Measurements from ENCODE around the gene CSE1L.
"Not testable (repeated sequence)": the region's sequence is repeated elsewhere in the genome, so short reads cannot be mapped to it uniquely, and the experiment has no call there.

Gene CSE1L

GRCh38 chr20:49034070-49034732 lies 11.9 kb upstream of the CSE1L start:
- FAIRE-seq (no peak), DNase-seq (ENCODE audit: insufficient read length, low spot score) (no peak)
- no peak for TF ChIP-seq POLR2A (IDR thresholded peaks at IDR 0.05; ENCODE audit: low read depth, low read length)

GRCh38 chr20:49037962-49038387 lies 8.1 kb upstream of the CSE1L start:
- TF ChIP-seq POLR2A (IDR thresholded peaks at IDR 0.05; ENCODE audit: low read depth, low read length): no peak
- FAIRE-seq (no peak), DNase-seq (ENCODE audit: insufficient read length, low spot score) (no peak)

- TF ChIP-seq POLR2A (IDR thresholded peaks at IDR 0.05; ENCODE audit: low read depth, low read length): no peak
Observed at GRCh38 chr20:49039854-49040253, 6.3 kb upstream of the CSE1L start.

DNA sequence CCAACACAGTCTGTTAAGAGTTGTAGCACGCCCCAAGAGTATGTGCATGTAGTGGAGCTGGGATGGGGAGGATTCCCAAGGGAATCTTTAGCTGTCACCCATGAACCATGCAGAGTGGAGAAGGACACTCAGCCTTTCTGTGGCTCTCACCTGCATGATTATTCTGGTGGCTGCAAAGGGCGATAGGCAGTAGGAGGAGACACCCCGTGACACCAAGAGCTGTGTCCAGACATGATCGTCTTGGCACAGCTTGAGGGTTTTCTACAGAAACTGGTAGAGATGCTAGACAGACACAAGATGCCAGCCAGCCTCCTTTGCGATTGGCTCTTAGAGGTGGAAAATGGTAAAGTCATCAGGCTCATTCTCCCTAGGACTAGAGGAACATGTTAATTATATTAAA lies 3.1 kb upstream of the CSE1L start:
- TF ChIP-seq POLR2A (IDR thresholded peaks at IDR 0.05; ENCODE audit: low read depth, low read length): no peak
- FAIRE-seq: no peak

More at GRCh38 chr20:49039854-49040253, 6.3 kb upstream of the CSE1L start:
- no peak for FAIRE-seq
- DNase-seq (ENCODE audit: insufficient read length, low spot score): no peak

GRCh38 chr20:49045440-49046086 lies 549 bp upstream of the CSE1L start:
- FAIRE-seq (no peak), DNase-seq (ENCODE audit: insufficient read length, low spot score) (no peak)

More for the DNA sequence above, 3.1 kb upstream of the CSE1L start:
- DNase-seq (ENCODE audit: insufficient read length, low spot score): no peak

DNA sequence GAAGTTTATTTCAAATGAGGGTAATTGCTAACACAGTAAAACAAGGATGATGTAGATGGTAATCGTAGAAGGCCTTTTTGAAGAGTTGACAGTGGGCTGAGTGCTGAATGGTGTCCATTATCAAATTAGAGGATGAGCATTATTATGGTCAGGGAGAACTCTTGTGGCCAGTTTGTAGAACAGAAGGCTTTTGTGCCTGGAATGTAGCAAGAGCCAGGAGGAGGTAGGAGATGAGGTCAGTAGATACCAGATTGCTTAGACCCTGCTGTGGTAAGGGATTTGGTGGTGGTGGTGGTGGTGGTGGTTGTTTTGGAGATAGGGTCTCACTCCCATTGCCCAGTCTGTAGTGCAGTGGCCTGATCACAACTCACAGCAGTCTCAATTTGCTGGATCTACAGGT lies 6.2 kb downstream of the CSE1L start:
- DNase-seq (ENCODE audit: insufficient read length, low spot score) (no peak), FAIRE-seq (no peak)

More at GRCh38 chr20:49045440-49046086, 549 bp upstream of the CSE1L start:
- TF ChIP-seq POLR2A (IDR thresholded peaks at IDR 0.05; ENCODE audit: low read depth, low read length): no peak

GRCh38 chr20:49054056-49054643 lies 8.0 kb downstream of the CSE1L start:
- FAIRE-seq (no peak), DNase-seq (ENCODE audit: insufficient read length, low spot score) (no peak)
- no peak for TF ChIP-seq POLR2A (IDR thresholded peaks at IDR 0.05; ENCODE audit: low read depth, low read length)

More for the DNA sequence above, 6.2 kb downstream of the CSE1L start:
- no peak for TF ChIP-seq POLR2A (IDR thresholded peaks at IDR 0.05; ENCODE audit: low read depth, low read length)

- no peak for TF ChIP-seq POLR2A (IDR thresholded peaks at IDR 0.05; ENCODE audit: low read depth, low read length)
- no peak for FAIRE-seq
- DNase-seq (ENCODE audit: insufficient read length, low spot score): no peak
Observed at GRCh38 chr20:49063279-49063678, 17.2 kb downstream of the CSE1L start.

- FAIRE-seq (no peak), DNase-seq (ENCODE audit: insufficient read length, low spot score) (no peak)
- TF ChIP-seq POLR2A (IDR thresholded peaks at IDR 0.05; ENCODE audit: low read depth, low read length): no peak
Observed at GRCh38 chr20:49074521-49074920, 28.4 kb downstream of the CSE1L start.

- DNase-seq (ENCODE audit: insufficient read length, low spot score): no peak
- FAIRE-seq: no peak
- TF ChIP-seq POLR2A (IDR thresholded peaks at IDR 0.05; ENCODE audit: low read depth, low read length): no peak
Observed at GRCh38 chr20:49078310-49078709, 32.2 kb downstream of the CSE1L start.

- FAIRE-seq; DNase-seq (ENCODE audit: insufficient read length, low spot score): not testable (repeated sequence)
Observed at GRCh38 chr20:49082295-49082694, 36.2 kb downstream of the CSE1L start.

- DNase-seq (ENCODE audit: insufficient read length, low spot score) (no peak), FAIRE-seq (no peak)
- no peak for TF ChIP-seq POLR2A (IDR thresholded peaks at IDR 0.05; ENCODE audit: low read depth, low read length)
Observed at GRCh38 chr20:49091104-49091503, 45.0 kb downstream of the CSE1L start.

DNA sequence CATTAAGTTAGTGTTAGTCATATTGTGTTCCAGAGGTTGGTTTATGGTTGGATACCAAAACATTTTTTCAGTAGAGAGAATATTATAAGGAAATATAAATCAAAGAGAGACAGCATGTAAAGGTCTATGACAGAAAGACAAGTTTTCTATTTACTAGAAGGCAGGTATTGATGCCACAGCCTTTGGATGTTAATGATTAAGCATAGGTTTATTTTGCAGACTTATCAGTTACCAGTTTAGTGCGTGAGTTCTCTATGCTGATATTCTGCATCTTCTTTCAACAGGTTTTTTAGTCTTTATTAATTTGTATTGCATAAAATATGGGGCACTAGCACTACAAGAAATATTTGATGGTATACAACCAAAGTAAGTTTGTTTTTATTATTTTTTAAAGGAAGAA lies 45.6 kb downstream of the CSE1L start:
- FAIRE-seq (no peak), DNase-seq (ENCODE audit: insufficient read length, low spot score) (no peak)
- no peak for TF ChIP-seq POLR2A (IDR thresholded peaks at IDR 0.05; ENCODE audit: low read depth, low read length)

- TF ChIP-seq POLR2A (IDR thresholded peaks at IDR 0.05; ENCODE audit: low read depth, low read length): no peak
- FAIRE-seq: no peak
- DNase-seq (ENCODE audit: insufficient read length, low spot score): no peak
Observed at GRCh38 chr20:49096203-49096730, 50.2 kb downstream of the CSE1L start.
